ENCODE measurements around the gene GABRR1. TPM values are rescaled to one million over a fixed set of nuclear protein-coding genes. Genes with fewer than 3 reads are reported as not detected.

GABRR1 gene
- total and polyA plus RNA-seq, 2 of the 13 experiments (the other 11 are each of a cell fraction or from before 2014, with no cell fraction given): not detected

DNA sequence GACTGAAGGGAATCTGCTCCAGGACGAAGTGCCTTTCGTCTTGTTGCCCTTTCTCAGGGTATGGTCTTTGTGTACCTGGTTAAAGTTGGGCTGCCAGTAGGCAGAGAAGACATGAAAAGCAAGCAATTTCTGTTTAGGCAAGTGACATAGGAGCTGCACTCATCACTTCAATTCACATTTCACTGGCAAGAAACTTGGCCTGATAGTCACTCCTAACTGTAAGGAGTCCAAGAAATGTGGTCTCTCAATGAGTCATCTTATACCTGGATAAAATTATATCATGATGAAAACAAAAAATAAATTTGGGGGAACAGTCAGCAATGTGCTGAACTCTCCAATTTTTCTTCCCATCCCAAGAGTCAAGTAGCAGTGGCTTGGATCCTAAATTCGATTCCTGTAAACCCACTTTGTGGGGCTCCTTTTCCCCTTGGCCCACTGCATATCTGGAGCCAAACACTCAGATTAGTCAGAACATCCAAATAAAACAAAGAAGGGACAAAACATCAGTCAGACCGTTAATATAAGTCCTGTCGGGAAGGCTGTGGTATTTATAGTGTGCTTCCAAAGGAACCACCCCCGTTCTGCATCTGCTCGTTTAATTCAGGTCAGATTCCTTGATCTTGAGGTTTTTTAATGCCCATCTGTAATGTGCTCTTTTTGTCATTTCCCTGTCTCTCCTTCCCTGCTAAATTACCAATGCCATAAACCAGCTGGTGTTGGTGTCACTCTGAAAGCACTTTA is 5.0 kb upstream of the GABRR1 start (continued):
- TF ChIP-seq RBAK (CRISPR knock-in tag; IDR thresholded peaks at IDR 0.05) (no peak), ZSCAN22 (CRISPR knock-in tag; IDR thresholded peaks at IDR 0.05) (no peak), ZNF605 (CRISPR knock-in tag; IDR thresholded peaks at IDR 0.05) (no peak), ZSCAN31 (CRISPR knock-in tag; IDR thresholded peaks at IDR 0.05; ENCODE audit: low read depth) (no peak), KDM6A (CRISPR knock-in tag; IDR thresholded peaks at IDR 0.05; ENCODE audit: low read depth) (no peak), ZNF644 (CRISPR knock-in tag; IDR thresholded peaks at IDR 0.05; ENCODE audit: low read depth) (no peak), HOXA7 (CRISPR knock-in tag; IDR thresholded peaks at IDR 0.05) (no peak)

- Histone ChIP-seq H3K4me1 (ENCODE audit: insufficient read depth, low read length) (no peaks in the 10 kb centered on the region), H3K36me3 (replicated peaks in 1 of 2; ENCODE audit: control insufficient read depth in 1 of 2, insufficient read depth in 2 of 2, low read length in 2 of 2) (no peaks in the 10 kb centered on the region), H3K9ac (ENCODE audit: insufficient read depth, low read depth, low read length) (no peak overlapping the region), H3K27me3 (ENCODE audit: control insufficient read depth in 1 of 2, insufficient read depth in 2 of 2, low read length in 2 of 2) (0 out of 5 replicates have a peak, but pooled peaks cover 0 to 14% of the 10 kb centered on the region in 2 experiments), H3K79me2 (ENCODE audit: insufficient read depth, low read length) (no peaks in the 10 kb centered on the region), H4K20me1 (ENCODE audit: insufficient read depth, low read length) (no peaks in the 10 kb centered on the region), H3K27ac (ENCODE audit: extremely low read length, insufficient read depth, low read length) (no peak overlapping the region), H2AFZ (ENCODE audit: low read length) (no peak overlapping the region), H3K9me3 (ENCODE audit: low read length) (no peaks in the 10 kb centered on the region), H3K4me3 (replicated peaks in 1 of 3; ENCODE audit: insufficient read depth in 1 of 3, low read depth in 2 of 3, low read length in 3 of 3) (no peak overlapping the region), H3K4me2 (ENCODE audit: low read depth, low read length) (no peak overlapping the region)
- WGBS (ENCODE audit: low lambda C conversion rate): 0% methylated on average over 3 of the region's 3 CpGs
- no peak for DNase-seq (ENCODE audit: low spot score)
- intact Hi-C loops (cut with micrococcal nuclease; ENCODE audit: unreplicated experiment): no loop called here
- in situ Hi-C loops (cut with HindIII; ENCODE audit: extremely low pct_ligation_motif_present, low pct_unique_long_range_greater_than_20kb): no loop called here
- ChIA-PET POLR2A (no interaction called here), CTCF (ENCODE audit: low intra/inter-chr PET ratio, low total read pairs) (no interaction called here)
- no peak for TF ChIP-seq MED8 (CRISPR knock-in tag; IDR thresholded peaks at IDR 0.05; ENCODE audit: insufficient replicate concordance)
- TF ChIP-seq, protein P1, sequence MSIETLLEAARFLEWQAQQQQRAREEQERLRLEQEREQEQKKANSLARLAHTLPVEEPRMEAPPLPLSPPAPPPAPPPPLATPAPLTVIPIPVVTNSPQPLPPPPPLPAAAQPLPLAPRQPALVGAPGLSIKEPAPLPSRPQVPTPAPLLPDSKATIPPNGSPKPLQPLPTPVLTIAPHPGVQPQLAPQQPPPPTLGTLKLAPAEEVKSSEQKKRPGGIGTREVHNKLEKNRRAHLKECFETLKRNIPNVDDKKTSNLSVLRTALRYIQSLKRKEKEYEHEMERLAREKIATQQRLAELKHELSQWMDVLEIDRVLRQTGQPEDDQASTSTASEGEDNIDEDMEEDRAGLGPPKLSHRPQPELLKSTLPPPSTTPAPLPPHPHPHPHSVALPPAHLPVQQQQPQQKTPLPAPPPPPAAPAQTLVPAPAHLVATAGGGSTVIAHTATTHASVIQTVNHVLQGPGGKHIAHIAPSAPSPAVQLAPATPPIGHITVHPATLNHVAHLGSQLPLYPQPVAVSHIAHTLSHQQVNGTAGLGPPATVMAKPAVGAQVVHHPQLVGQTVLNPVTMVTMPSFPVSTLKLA (IDR thresholded peaks at IDR 0.05): peak; percentile 35; the same call in 1 of the 2 replicates
- no peak for ATAC-seq
- no peak for FAIRE-seq
- BruUV-seq (replicated peaks): no TSS peak
Measured at GRCh38 chr6:89221129-89221528, 4.0 kb upstream of the GABRR1 start.
